ENCODE measurements around the gene BTN1A1.
"Not testable (repeated sequence)": the region's sequence is repeated elsewhere in the genome, so short reads cannot be mapped to it uniquely, and the experiment has no call there.

The BTN1A1 gene

GRCh38 chr6:26516481-26517427 is 16.7 kb downstream of the BTN1A1 start:
- DNase-seq (ENCODE audit: low spot score) = no peak

GRCh38 chr6:26519359-26519758 is 19.3 kb downstream of the BTN1A1 start:
- no peak for DNase-seq (ENCODE audit: low spot score)

- DNase-seq (ENCODE audit: low spot score) = no peak
Measured at GRCh38 chr6:26520237-26520849, 20.2 kb downstream of the BTN1A1 start.

- peak; percentile 90 for DNase-seq (ENCODE audit: low spot score)
Measured at GRCh38 chr6:26520850-26521599, 20.9 kb downstream of the BTN1A1 start.

GRCh38 chr6:26521600-26522391 is 21.7 kb downstream of the BTN1A1 start:
- peak; percentile 77 for DNase-seq (ENCODE audit: low spot score)

- not testable (repeated sequence) for DNase-seq (ENCODE audit: low spot score)
Measured at GRCh38 chr6:26522486-26523228, 22.6 kb downstream of the BTN1A1 start.

GRCh38 chr6:26524314-26524713 is 24.2 kb downstream of the BTN1A1 start:
- DNase-seq (ENCODE audit: low spot score) = not testable (repeated sequence)

- DNase-seq (ENCODE audit: low spot score) = no peak
Measured at GRCh38 chr6:26524722-26525370, 24.7 kb downstream of the BTN1A1 start.

- no peak for DNase-seq (ENCODE audit: low spot score)
Measured at GRCh38 chr6:26525838-26526237, 25.7 kb downstream of the BTN1A1 start.

- no peak for DNase-seq (ENCODE audit: low spot score)
Measured at GRCh38 chr6:26526928-26527327, 26.8 kb downstream of the BTN1A1 start.

- DNase-seq (ENCODE audit: low spot score) = no peak
Measured at GRCh38 chr6:26530203-26530602, 30.1 kb downstream of the BTN1A1 start.

GRCh38 chr6:26531897-26532296 is 31.8 kb downstream of the BTN1A1 start:
- no peak for DNase-seq (ENCODE audit: low spot score)

- DNase-seq (ENCODE audit: low spot score) = peak; percentile 86
Measured at GRCh38 chr6:26532699-26533531, 32.8 kb downstream of the BTN1A1 start.

GRCh38 chr6:26533532-26533931 is 33.4 kb downstream of the BTN1A1 start:
- DNase-seq (ENCODE audit: low spot score) = no peak

GRCh38 chr6:26534681-26535465 is 34.8 kb downstream of the BTN1A1 start:
- no peak for DNase-seq (ENCODE audit: low spot score)

- peak; percentile 27 for DNase-seq (ENCODE audit: low spot score)
Measured at GRCh38 chr6:26536571-26537159, 36.6 kb downstream of the BTN1A1 start.

- peak; percentile 91 for DNase-seq (ENCODE audit: low spot score)
Measured at GRCh38 chr6:26537160-26537845, 37.2 kb downstream of the BTN1A1 start.
